HG02610 (cell line): ENCODE measurements around the gene TRIM5.
"Not testable (repeated sequence)": the region's sequence is repeated elsewhere in the genome, so short reads cannot be mapped to it uniquely, and the experiment has no call there.

Experiments
- ATAC-seq: cut with Tn5 transposase; IDR thresholded peaks from one replicate; pipeline ENCODE4 v1.9.1; 2021; ENCODE audit warnings: mild to moderate bottlenecking, moderate library complexity; ENCODE audit not compliant: unreplicated experiment

Gene TRIM5

GRCh38 chr11:5684646-5685362, at the start of gene TRIM5:
Gene TRIM5, minus strand, starts transcription at chr11:5685074. Its CDS starts 4,897 bp downstream, at chr11:5680177.
- ATAC-seq, result peak; percentile 72

- no peak for ATAC-seq
Measured at GRCh38 chr11:5727691-5728090, 42.8 kb upstream of the TRIM5 start.

- ATAC-seq, result no peak
Measured at GRCh38 chr11:5726351-5726750, 41.5 kb upstream of the TRIM5 start.

- ATAC-seq, result no peak
Measured at GRCh38 chr11:5722622-5723021, 37.7 kb upstream of the TRIM5 start.

- ATAC-seq, result no peak
Measured at GRCh38 chr11:5719703-5720495, 35.0 kb upstream of the TRIM5 start.

- ATAC-seq, result not testable (repeated sequence)
Measured at GRCh38 chr11:5716518-5716917, 31.6 kb upstream of the TRIM5 start.

- no peak for ATAC-seq
Measured at GRCh38 chr11:5713695-5714094, 28.8 kb upstream of the TRIM5 start.

- no peak for ATAC-seq
Measured at GRCh38 chr11:5712507-5712906, 27.6 kb upstream of the TRIM5 start.

- no peak for ATAC-seq
Measured at GRCh38 chr11:5705688-5706087, 20.8 kb upstream of the TRIM5 start.

- no peak for ATAC-seq
Measured at GRCh38 chr11:5703741-5704536, 19.1 kb upstream of the TRIM5 start.

- ATAC-seq, result no peak
Measured at GRCh38 chr11:5701055-5701577, 16.2 kb upstream of the TRIM5 start.

GRCh38 chr11:5700421-5701054, 15.7 kb upstream of the TRIM5 start:
- no peak for ATAC-seq

GRCh38 chr11:5698281-5698680, 13.4 kb upstream of the TRIM5 start:
- ATAC-seq, result no peak

GRCh38 chr11:5696210-5696609, 11.3 kb upstream of the TRIM5 start:
- ATAC-seq, result no peak

GRCh38 chr11:5695580-5695979, 10.7 kb upstream of the TRIM5 start:
- no peak for ATAC-seq

- ATAC-seq, result no peak
Measured at GRCh38 chr11:5694642-5695041, 9.8 kb upstream of the TRIM5 start.

- no peak for ATAC-seq
Measured at GRCh38 chr11:5691964-5692361, 7.1 kb upstream of the TRIM5 start.

- not testable (repeated sequence) for ATAC-seq
Measured at GRCh38 chr11:5691238-5691963, 6.5 kb upstream of the TRIM5 start.

- ATAC-seq, result no peak
Measured at GRCh38 chr11:5690736-5691135, 5.9 kb upstream of the TRIM5 start.

- ATAC-seq, result no peak
Measured at GRCh38 chr11:5690216-5690615, 5.3 kb upstream of the TRIM5 start.
